T47D (cell line): ENCODE measurements around the gene PHKA2.
A peak's percentile ranks its signal among the peaks of the same experiment; 100 is the strongest.

Experiments
- DNase-seq, 2 experiments: peaks; one replicate each; pipeline versions ENCODE4 v3.0.0 to v3.0.0-alpha.2; 2011 to 2012; ENCODE audit warnings: low read depth in 1 of 2, low spot score in 1 of 2
- JUND ChIP-seq: IDR thresholded peaks from 2 replicates; pipeline ENCODE4 v1.6.1; 2012; ENCODE audit warnings: low read depth
- in situ Hi-C: cut with HindIII; loops from 2 replicates; pipeline ENCODE4 v1.10.0; 2016; ENCODE audit warnings: low sequenced_read_pairs, low pct_unique_long_range_greater_than_20kb

Gene PHKA2

GRCh38 chrX:18937173-18937572 is 46.7 kb downstream of the PHKA2 start:
- in situ Hi-C loops = no loop called here
- no peak for TF ChIP-seq JUND
- no peak for DNase-seq

- TF ChIP-seq JUND = no peak
- in situ Hi-C loops = no loop called here
- no peak for DNase-seq
Measured at GRCh38 chrX:18935893-18936292, 48.0 kb downstream of the PHKA2 start.

- in situ Hi-C loops = no loop called here
- no peak for TF ChIP-seq JUND
- no peak for DNase-seq
Measured at GRCh38 chrX:18934708-18935107, 49.2 kb downstream of the PHKA2 start.

GRCh38 chrX:18933617-18934016 is 50.3 kb downstream of the PHKA2 start:
- DNase-seq = no peak
- in situ Hi-C loops = no loop called here
- TF ChIP-seq JUND = no peak

GRCh38 chrX:18931972-18932371 is 51.9 kb downstream of the PHKA2 start:
- no peak for TF ChIP-seq JUND
- in situ Hi-C loops = no loop called here
- DNase-seq = peak in 1 of 2 experiments; percentile 33

- TF ChIP-seq JUND = no peak
Measured at GRCh38 chrX:18929775-18930174, 54.1 kb downstream of the PHKA2 start.

GRCh38 chrX:18927558-18927957 is 56.4 kb downstream of the PHKA2 start:
- TF ChIP-seq JUND = no peak
- DNase-seq = no peak
- in situ Hi-C loops = no loop called here

More at GRCh38 chrX:18929775-18930174, 54.1 kb downstream of the PHKA2 start:
- in situ Hi-C loops = no loop called here
- DNase-seq = no peak

- in situ Hi-C loops = no loop called here
- no peak for TF ChIP-seq JUND
- no peak for DNase-seq
Measured at GRCh38 chrX:18924507-18925088, 59.3 kb downstream of the PHKA2 start.

- no peak for TF ChIP-seq JUND
- DNase-seq = no peak
- in situ Hi-C loops = no loop called here
Measured at GRCh38 chrX:18920566-18920965, 63.3 kb downstream of the PHKA2 start.

- no peak for TF ChIP-seq JUND
- in situ Hi-C loops = no loop called here
- no peak for DNase-seq
Measured at GRCh38 chrX:18920079-18920478, 63.8 kb downstream of the PHKA2 start.

GRCh38 chrX:18917831-18918230 is 66.1 kb downstream of the PHKA2 start:
- in situ Hi-C loops = no loop called here
- no peak for TF ChIP-seq JUND
- DNase-seq = no peak

GRCh38 chrX:18906286-18906685 is 77.6 kb downstream of the PHKA2 start:
- in situ Hi-C loops = no loop called here
- TF ChIP-seq JUND = no peak
- DNase-seq = no peak

- in situ Hi-C loops = no loop called here
Measured at GRCh38 chrX:18900401-18900976, 83.4 kb downstream of the PHKA2 start.

More at GRCh38 chrX:18900401-18900976, 83.4 kb downstream of the PHKA2 start:
- no peak for DNase-seq
- TF ChIP-seq JUND = no peak
